Measurements from ENCODE around the gene MXRA8.

DNA sequence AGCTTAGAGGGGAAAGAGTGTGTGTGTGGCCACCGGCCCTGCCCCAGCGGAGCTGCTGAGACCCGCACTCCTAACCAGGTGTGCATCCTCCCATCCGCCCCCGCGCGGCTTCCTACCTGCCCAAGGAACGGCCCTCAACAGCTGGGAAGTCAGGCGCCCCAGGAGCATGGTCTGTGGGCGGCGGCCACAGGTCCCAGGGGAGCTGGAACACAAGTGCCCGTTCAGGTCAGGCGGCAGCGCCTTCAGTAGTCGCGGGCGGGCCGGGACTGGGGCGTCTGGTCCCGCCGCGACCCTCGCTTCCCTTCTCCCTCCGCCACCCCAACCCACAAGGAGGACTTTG, 16.2 kb upstream of the MXRA8 start:
- TF ChIP-seq, protein P1, sequence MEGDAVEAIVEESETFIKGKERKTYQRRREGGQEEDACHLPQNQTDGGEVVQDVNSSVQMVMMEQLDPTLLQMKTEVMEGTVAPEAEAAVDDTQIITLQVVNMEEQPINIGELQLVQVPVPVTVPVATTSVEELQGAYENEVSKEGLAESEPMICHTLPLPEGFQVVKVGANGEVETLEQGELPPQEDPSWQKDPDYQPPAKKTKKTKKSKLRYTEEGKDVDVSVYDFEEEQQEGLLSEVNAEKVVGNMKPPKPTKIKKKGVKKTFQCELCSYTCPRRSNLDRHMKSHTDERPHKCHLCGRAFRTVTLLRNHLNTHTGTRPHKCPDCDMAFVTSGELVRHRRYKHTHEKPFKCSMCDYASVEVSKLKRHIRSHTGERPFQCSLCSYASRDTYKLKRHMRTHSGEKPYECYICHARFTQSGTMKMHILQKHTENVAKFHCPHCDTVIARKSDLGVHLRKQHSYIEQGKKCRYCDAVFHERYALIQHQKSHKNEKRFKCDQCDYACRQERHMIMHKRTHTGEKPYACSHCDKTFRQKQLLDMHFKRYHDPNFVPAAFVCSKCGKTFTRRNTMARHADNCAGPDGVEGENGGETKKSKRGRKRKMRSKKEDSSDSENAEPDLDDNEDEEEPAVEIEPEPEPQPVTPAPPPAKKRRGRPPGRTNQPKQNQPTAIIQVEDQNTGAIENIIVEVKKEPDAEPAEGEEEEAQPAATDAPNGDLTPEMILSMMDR (IDR thresholded peaks at IDR 0.05; ENCODE audit: insufficient read depth, low read length), result no peak
- TF ChIP-seq GABPA (IDR thresholded peaks at IDR 0.05; ENCODE audit: low read depth) (no peak), POLR2AphosphoS5 (IDR thresholded peaks at IDR 0.05; ENCODE audit: low read depth) (no peak)
- TF ChIP-seq, protein P2, sequence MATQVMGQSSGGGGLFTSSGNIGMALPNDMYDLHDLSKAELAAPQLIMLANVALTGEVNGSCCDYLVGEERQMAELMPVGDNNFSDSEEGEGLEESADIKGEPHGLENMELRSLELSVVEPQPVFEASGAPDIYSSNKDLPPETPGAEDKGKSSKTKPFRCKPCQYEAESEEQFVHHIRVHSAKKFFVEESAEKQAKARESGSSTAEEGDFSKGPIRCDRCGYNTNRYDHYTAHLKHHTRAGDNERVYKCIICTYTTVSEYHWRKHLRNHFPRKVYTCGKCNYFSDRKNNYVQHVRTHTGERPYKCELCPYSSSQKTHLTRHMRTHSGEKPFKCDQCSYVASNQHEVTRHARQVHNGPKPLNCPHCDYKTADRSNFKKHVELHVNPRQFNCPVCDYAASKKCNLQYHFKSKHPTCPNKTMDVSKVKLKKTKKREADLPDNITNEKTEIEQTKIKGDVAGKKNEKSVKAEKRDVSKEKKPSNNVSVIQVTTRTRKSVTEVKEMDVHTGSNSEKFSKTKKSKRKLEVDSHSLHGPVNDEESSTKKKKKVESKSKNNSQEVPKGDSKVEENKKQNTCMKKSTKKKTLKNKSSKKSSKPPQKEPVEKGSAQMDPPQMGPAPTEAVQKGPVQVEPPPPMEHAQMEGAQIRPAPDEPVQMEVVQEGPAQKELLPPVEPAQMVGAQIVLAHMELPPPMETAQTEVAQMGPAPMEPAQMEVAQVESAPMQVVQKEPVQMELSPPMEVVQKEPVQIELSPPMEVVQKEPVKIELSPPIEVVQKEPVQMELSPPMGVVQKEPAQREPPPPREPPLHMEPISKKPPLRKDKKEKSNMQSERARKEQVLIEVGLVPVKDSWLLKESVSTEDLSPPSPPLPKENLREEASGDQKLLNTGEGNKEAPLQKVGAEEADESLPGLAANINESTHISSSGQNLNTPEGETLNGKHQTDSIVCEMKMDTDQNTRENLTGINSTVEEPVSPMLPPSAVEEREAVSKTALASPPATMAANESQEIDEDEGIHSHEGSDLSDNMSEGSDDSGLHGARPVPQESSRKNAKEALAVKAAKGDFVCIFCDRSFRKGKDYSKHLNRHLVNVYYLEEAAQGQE (IDR thresholded peaks at IDR 0.05; ENCODE audit: insufficient replicate concordance, low read depth), result no peak
